Calu3 (cell line): ENCODE results near the gene MARCHF11. TPM values are rescaled to one million over a fixed set of nuclear protein-coding genes. Genes with fewer than 3 reads are reported as not detected.

Experiments
- BruUV-seq: library from RNA; stranded (reverse); fragments of 400-500 nt; replicated peaks from 2 replicates; lab custom pipeline; 2021; lab: Mats Ljungman, UMichigan
- CTCF ChIA-PET: fragments of 300-600 bp; sonication (Branson Sonifier 250); formaldehyde crosslinking; loops from one replicate; lab custom pipeline; 2022; ENCODE audit warnings: antibody characterized with exemption; lab: Charles Lee
- DNase-seq: peaks from one replicate; pipeline ENCODE4 v3.0.0; 2022
- H3K27ac Mint-ChIP-seq: one replicate; pipeline ENCODE4 v1.8.0; 2022; ENCODE audit warnings: mixed read lengths; ENCODE audit not compliant: unreplicated experiment
- H3K27me3 Mint-ChIP-seq: one replicate; pipeline ENCODE4 v1.8.0; 2022; ENCODE audit warnings: mixed read lengths; ENCODE audit not compliant: unreplicated experiment
- H3K36me3 Mint-ChIP-seq: one replicate; pipeline ENCODE4 v1.8.0; 2022; ENCODE audit warnings: mild to moderate bottlenecking, moderate library complexity, mixed read lengths; ENCODE audit not compliant: insufficient read depth, unreplicated experiment
- H3K4me1 Mint-ChIP-seq: one replicate; pipeline ENCODE4 v1.8.0; 2022; ENCODE audit warnings: mild to moderate bottlenecking, low read depth, mixed read lengths; ENCODE audit not compliant: unreplicated experiment
- H3K4me3 Mint-ChIP-seq: one replicate; pipeline ENCODE4 v1.8.0; 2022; ENCODE audit warnings: mild to moderate bottlenecking, low read depth, moderate library complexity, mixed read lengths; ENCODE audit not compliant: unreplicated experiment
- H3K9me3 Mint-ChIP-seq: one replicate; pipeline ENCODE4 v1.8.0; 2022; ENCODE audit warnings: low read depth, mixed read lengths; ENCODE audit not compliant: unreplicated experiment
- intact Hi-C: fragments of 100-400 bp; cut with micrococcal nuclease; formaldehyde crosslinking; loops from one replicate; pipeline ENCODE4 v1.10.0; 2022; ENCODE audit not compliant: unreplicated experiment
- total RNA-seq: library from RNA; stranded (reverse); gene quantifications from 2 replicates; pipeline ENCODE4 v1.2.3, GENCODE V29; 2022
- TF ChIP-seq, protein P1 (sequence below): fragments of 200-600 bp; IDR thresholded peaks from one replicate; pipeline ENCODE4 v1.8.0; 2022; ENCODE audit warnings: antibody characterized with exemption; ENCODE audit not compliant: unreplicated experiment

Gene MARCHF11
- total RNA-seq, 1 experiment from 2014 or later, result not detected

DNA sequence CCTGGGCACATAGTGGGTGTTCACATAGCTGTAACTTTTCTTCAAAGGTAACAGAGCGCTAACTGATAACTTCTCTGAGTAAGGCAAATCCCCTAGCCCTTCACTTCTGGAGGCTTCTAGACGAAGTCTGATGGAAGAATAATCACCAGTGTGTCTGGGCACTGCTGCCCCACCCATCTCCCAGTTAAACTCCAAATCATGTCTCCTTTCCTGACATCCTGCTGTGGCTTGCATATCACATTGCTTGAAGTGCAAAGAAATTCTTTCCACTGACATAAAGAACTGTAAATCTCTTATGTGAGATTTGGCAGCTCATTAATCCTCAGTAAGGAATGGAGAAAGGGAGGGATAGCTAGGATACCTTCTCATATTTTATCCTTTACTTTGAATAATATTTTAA is 74.6 kb downstream of the MARCHF11 start:
- CTCF ChIA-PET, result no interaction called here
- H3K27me3 Mint-ChIP-seq, result no peaks in the 10 kb centered on the region
- peaks cover 14% of the 10 kb centered on the region for H3K9me3 Mint-ChIP-seq
- no peak overlapping the region for H3K27ac Mint-ChIP-seq
- DNase-seq, result no peak
- no peaks in the 10 kb centered on the region for H3K4me1 Mint-ChIP-seq
- no TSS peak for BruUV-seq
- TF ChIP-seq, protein P1, sequence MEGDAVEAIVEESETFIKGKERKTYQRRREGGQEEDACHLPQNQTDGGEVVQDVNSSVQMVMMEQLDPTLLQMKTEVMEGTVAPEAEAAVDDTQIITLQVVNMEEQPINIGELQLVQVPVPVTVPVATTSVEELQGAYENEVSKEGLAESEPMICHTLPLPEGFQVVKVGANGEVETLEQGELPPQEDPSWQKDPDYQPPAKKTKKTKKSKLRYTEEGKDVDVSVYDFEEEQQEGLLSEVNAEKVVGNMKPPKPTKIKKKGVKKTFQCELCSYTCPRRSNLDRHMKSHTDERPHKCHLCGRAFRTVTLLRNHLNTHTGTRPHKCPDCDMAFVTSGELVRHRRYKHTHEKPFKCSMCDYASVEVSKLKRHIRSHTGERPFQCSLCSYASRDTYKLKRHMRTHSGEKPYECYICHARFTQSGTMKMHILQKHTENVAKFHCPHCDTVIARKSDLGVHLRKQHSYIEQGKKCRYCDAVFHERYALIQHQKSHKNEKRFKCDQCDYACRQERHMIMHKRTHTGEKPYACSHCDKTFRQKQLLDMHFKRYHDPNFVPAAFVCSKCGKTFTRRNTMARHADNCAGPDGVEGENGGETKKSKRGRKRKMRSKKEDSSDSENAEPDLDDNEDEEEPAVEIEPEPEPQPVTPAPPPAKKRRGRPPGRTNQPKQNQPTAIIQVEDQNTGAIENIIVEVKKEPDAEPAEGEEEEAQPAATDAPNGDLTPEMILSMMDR, result no peak
- no peak overlapping the region for H3K4me3 Mint-ChIP-seq
- intact Hi-C loops, result no loop called here
- no peaks in the 10 kb centered on the region for H3K36me3 Mint-ChIP-seq

- H3K27me3 Mint-ChIP-seq, result no peaks in the 10 kb centered on the region
- no peak for DNase-seq
- H3K4me3 Mint-ChIP-seq, result no peak overlapping the region
- H3K36me3 Mint-ChIP-seq, result no peaks in the 10 kb centered on the region
- H3K9me3 Mint-ChIP-seq, result peaks cover 7% of the 10 kb centered on the region
- no TSS peak for BruUV-seq
- H3K27ac Mint-ChIP-seq, result no peak overlapping the region
- intact Hi-C loops, result no loop called here
- H3K4me1 Mint-ChIP-seq, result no peaks in the 10 kb centered on the region
- CTCF ChIA-PET, result no interaction called here
- TF ChIP-seq, protein P1, result no peak
These were observed 84.0 kb downstream of the MARCHF11 start for GRCh38 chr5:16095612-16096011.

DNA sequence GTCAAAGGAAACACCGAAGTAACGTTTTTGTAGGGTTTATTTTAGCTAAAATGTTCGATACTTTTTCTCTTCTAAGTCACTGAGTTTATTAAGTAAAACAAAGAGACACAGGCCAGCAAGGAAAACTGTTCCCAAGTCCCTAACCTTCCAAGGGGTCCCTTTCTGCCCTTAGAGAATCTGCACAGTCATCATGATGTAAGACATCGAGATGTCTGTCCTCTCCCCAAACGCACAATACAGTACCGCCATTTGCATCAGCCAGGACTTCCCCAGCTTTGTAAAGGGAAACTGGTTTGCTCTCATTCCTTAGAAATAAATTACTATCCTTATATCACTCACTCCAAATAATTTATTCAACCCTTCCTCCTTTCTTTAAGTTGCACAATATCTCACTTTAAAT is 89.3 kb downstream of the MARCHF11 start:
- no peak overlapping the region for H3K4me3 Mint-ChIP-seq
- CTCF ChIA-PET, result no interaction called here
- H3K9me3 Mint-ChIP-seq, result peaks cover 3% of the 10 kb centered on the region
- intact Hi-C loops, result no loop called here
- H3K27me3 Mint-ChIP-seq, result no peaks in the 10 kb centered on the region
- TF ChIP-seq, protein P1, result no peak
- BruUV-seq, result no TSS peak
- H3K4me1 Mint-ChIP-seq, result no peaks in the 10 kb centered on the region
- H3K36me3 Mint-ChIP-seq, result no peaks in the 10 kb centered on the region
- H3K27ac Mint-ChIP-seq, result no peak overlapping the region
- no peak for DNase-seq

- no peak overlapping the region for H3K27ac Mint-ChIP-seq
- H3K4me1 Mint-ChIP-seq, result no peaks in the 10 kb centered on the region
- CTCF ChIA-PET, result no interaction called here
- H3K27me3 Mint-ChIP-seq, result no peaks in the 10 kb centered on the region
- H3K36me3 Mint-ChIP-seq, result no peaks in the 10 kb centered on the region
- H3K9me3 Mint-ChIP-seq, result peaks cover 12% of the 10 kb centered on the region
- TF ChIP-seq, protein P1, result no peak
- DNase-seq, result no peak
- H3K4me3 Mint-ChIP-seq, result no peak overlapping the region
- BruUV-seq, result no TSS peak
- intact Hi-C loops, result no loop called here
These were observed 96.6 kb downstream of the MARCHF11 start for GRCh38 chr5:16082982-16083381.
